CD4-positive, alpha-beta T cell treated with Interleukin-6 at 100 ng/mL for 8 hours (primary cell): Measurements from ENCODE around the gene CRYBA2.

Source experiments
- DNase-seq: peaks from one replicate; pipeline ENCODE4 v3.0.0-alpha.2; 2020; ENCODE audit warnings: mixed read lengths, low spot score

The CRYBA2 gene

GRCh38 chr2:218999021-218999880, 6.0 kb upstream of the CRYBA2 start:
- no peak for DNase-seq

GRCh38 chr2:218998414-218999002, 5.3 kb upstream of the CRYBA2 start:
- no peak for DNase-seq

GRCh38 chr2:218997731-218998130, 4.5 kb upstream of the CRYBA2 start:
- DNase-seq, result no peak

- no peak for DNase-seq
Measured at GRCh38 chr2:218996937-218997336, 3.7 kb upstream of the CRYBA2 start.

GRCh38 chr2:218995972-218996711, 2.9 kb upstream of the CRYBA2 start:
- peak; percentile 55 for DNase-seq

- DNase-seq, result no peak
Measured at GRCh38 chr2:218995561-218995960, 2.3 kb upstream of the CRYBA2 start.

- no peak for DNase-seq
Measured at GRCh38 chr2:218992703-218993344, 398 bp downstream of the CRYBA2 start.

- DNase-seq, result no peak
Measured at GRCh38 chr2:218992196-218992595, 1.0 kb downstream of the CRYBA2 start.

- DNase-seq, result no peak
Measured at GRCh38 chr2:218991674-218992168, 1.5 kb downstream of the CRYBA2 start.

GRCh38 chr2:218990612-218991011, 2.6 kb downstream of the CRYBA2 start:
- no peak for DNase-seq

GRCh38 chr2:218990052-218990451, 3.2 kb downstream of the CRYBA2 start:
- DNase-seq, result no peak

- no peak for DNase-seq
Measured at GRCh38 chr2:218988650-218989049, 4.6 kb downstream of the CRYBA2 start.

GRCh38 chr2:218988164-218988563, 5.1 kb downstream of the CRYBA2 start:
- DNase-seq, result no peak

GRCh38 chr2:218986148-218986761, 7.0 kb downstream of the CRYBA2 start:
- DNase-seq, result no peak

- DNase-seq, result no peak
Measured at GRCh38 chr2:218985325-218986091, 7.7 kb downstream of the CRYBA2 start.

GRCh38 chr2:218985021-218985324, 8.2 kb downstream of the CRYBA2 start, which contains the start of gene FEV:
FEV (minus strand) TSS chr2:218985184; CDS start chr2:218985075, 109 bp downstream.
- no peak for DNase-seq

GRCh38 chr2:218984239-218985020, 8.8 kb downstream of the CRYBA2 start:
- DNase-seq, result no peak

GRCh38 chr2:218983934-218984238, 9.3 kb downstream of the CRYBA2 start:
- no peak for DNase-seq

GRCh38 chr2:218983263-218983933, 9.8 kb downstream of the CRYBA2 start:
- no peak for DNase-seq
